T-cell (primary cell): Measurements from ENCODE around the gene MRPL47. TPM values are rescaled to one million over a fixed set of nuclear protein-coding genes. Genes with fewer than 3 reads are reported as not detected.
"Not testable (repeated sequence)": the region's sequence is repeated elsewhere in the genome, so short reads cannot be mapped to it uniquely, and the experiment has no call there.

ENCODE experiments used
- ATAC-seq, 4 experiments: fragments of 200-7000 bp in 3 of 4; fragments of 150-1000 bp in 1 of 4; cut with Tn5 transposase; replicated peaks in 1 of 4; 1 replicate in 3 of 4; 2 replicates in 1 of 4; pipeline ENCODE4 v1.10.0; 2021; ENCODE audit warnings: moderate library complexity in 3 of 4, mild to moderate bottlenecking in 2 of 4, moderate number of reproducible peaks in 1 of 4
- CTCF ChIA-PET, 2 donors: fragments of 300-600 bp; sonication (Branson Sonifier 250); formaldehyde crosslinking; loops; one replicate each; lab custom pipeline; 2022; ENCODE audit warnings: antibody characterized with exemption in 2 of 2; lab: Charles Lee
- POLR2A ChIA-PET, 2 donors: fragments of 300-600 bp; sonication (Branson Sonifier 250); formaldehyde crosslinking; loops; one replicate each; lab custom pipeline; 2022; ENCODE audit warnings: antibody characterized with exemption in 2 of 2; lab: Charles Lee
- DNase-seq, 35 experiments: peaks; one replicate each; pipeline versions ENCODE4 v3.0.0 to v3.0.0-alpha.2; 2013 to 2023
- H3K27ac ChIP-seq: one replicate; pipeline ENCODE4 v1.5.1; 2013; ENCODE audit warnings: low read length
- H3K27me3 ChIP-seq, 2 experiments: replicated peaks in 1 of 2; 1 replicate in 1 of 2; 2 replicates in 1 of 2; pipeline versions ENCODE4 v1.6.1 to v1.7.0; 2013; ENCODE audit warnings: low read length in 1 of 2, mixed read lengths in 1 of 2; ENCODE audit not compliant: control insufficient read depth in 2 of 2, insufficient read depth in 2 of 2; ENCODE audit errors: extremely low read depth in 1 of 2
- H3K36me3 ChIP-seq, 2 donors: 1 replicate in 1 of 2; 2 replicates in 1 of 2; pipeline versions ENCODE4 v1.6.1 to v1.7.0; 2013; ENCODE audit warnings: low read length in 1 of 2; ENCODE audit not compliant: control insufficient read depth in 2 of 2, insufficient read depth in 1 of 2; ENCODE audit errors: extremely low read depth in 1 of 2
- H3K4me1 ChIP-seq, 2 experiments: 1 replicate in 1 of 2; 2 replicates in 1 of 2; pipeline versions ENCODE4 v1.6.1 to v1.7.0; 2013; ENCODE audit warnings: low read length in 2 of 2, mixed read lengths in 1 of 2; ENCODE audit not compliant: insufficient read depth in 2 of 2, control insufficient read depth in 1 of 2; ENCODE audit errors: extremely low read depth in 1 of 2
- H3K4me3 ChIP-seq, 2 donors: 1 replicate in 1 of 2; 2 replicates in 1 of 2; pipeline versions ENCODE4 v1.5.1 to v1.7.0; 2013; ENCODE audit warnings: mild to moderate bottlenecking in 2 of 2, low read length in 1 of 2, moderate library complexity in 1 of 2; ENCODE audit not compliant: control insufficient read depth in 1 of 2; ENCODE audit errors: extremely low read depth in 1 of 2
- H3K9me3 ChIP-seq: 2 replicates; pipeline ENCODE4 v1.7.0; 2013
- H3K27ac Mint-ChIP-seq, 2 donors: one replicate each; pipeline ENCODE4 v1.8.0; 2020 to 2021; ENCODE audit warnings: mild to moderate bottlenecking in 2 of 2, mixed read lengths in 2 of 2
- H3K27me3 Mint-ChIP-seq, 2 donors: one replicate each; pipeline ENCODE4 v1.8.0; 2021 to 2022; ENCODE audit warnings: mixed read lengths in 2 of 2
- H3K36me3 Mint-ChIP-seq: one replicate; pipeline ENCODE4 v1.8.0; 2021; ENCODE audit warnings: mixed read lengths
- H3K4me1 Mint-ChIP-seq, 3 donors: one replicate each; pipeline ENCODE4 v1.8.0; 2020 to 2022; ENCODE audit warnings: mixed read lengths in 3 of 3, mild to moderate bottlenecking in 1 of 3
- H3K4me3 Mint-ChIP-seq, 3 donors: one replicate each; pipeline ENCODE4 v1.8.0; 2020 to 2022; ENCODE audit warnings: mild to moderate bottlenecking in 3 of 3, mixed read lengths in 3 of 3, moderate library complexity in 3 of 3
- H3K9me3 Mint-ChIP-seq, 3 donors: one replicate each; pipeline ENCODE4 v1.8.0; 2020 to 2022; ENCODE audit warnings: mixed read lengths in 3 of 3
- WGBS: methylation state at CpG from one replicate; pipeline ENCODE4 v1.1.5; 2013; ENCODE audit warnings: missing lambda C conversion rate; ENCODE audit not compliant: insufficient coverage; 5-methylcytosine and 5-hydroxymethylcytosine counted together
- total RNA-seq, 35 experiments: library from RNA in 6 of 35; stranded (reverse) in 6 of 35; fragments of 120-200 nt in 1 of 35; gene quantifications; one replicate each; pipeline versions ENCODE4 v1.2.1 to v1.2.4 and lab custom pipeline; 2013 to 2026

The MRPL47 gene
- total RNA-seq, 5 donors from 2014 or later (not counting 1 experiment from before 2014, with no cell fraction given): 16.2 to 22.7 (median 19.7) TPM

DNA sequence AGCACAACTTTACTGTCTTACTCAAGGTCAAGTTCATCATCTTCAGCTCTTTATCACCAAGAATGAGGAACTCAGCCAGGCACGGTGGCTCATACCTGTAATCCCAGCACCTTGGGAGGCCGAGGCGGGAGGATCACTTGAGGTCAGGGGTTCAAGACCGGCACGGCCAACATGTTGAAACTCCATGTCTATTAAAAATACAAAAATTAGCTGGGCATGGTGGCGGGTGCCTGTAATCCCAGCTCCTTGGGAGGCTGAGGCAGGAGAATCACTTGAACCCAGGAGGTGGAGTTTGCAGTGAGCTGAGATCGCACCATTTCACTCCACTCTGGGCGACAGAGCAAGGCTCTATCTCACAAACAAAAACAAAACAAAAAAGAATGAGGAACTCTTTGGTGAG lies 39.4 kb upstream of the MRPL47 start:
- H3K27ac Mint-ChIP-seq, H3K9me3 ChIP-seq, ATAC-seq, H3K27ac ChIP-seq, CTCF ChIA-PET, H3K36me3 Mint-ChIP-seq, H3K4me1 ChIP-seq, H3K9me3 Mint-ChIP-seq, H3K27me3 ChIP-seq, H3K4me3 ChIP-seq, H3K27me3 Mint-ChIP-seq, H3K4me1 Mint-ChIP-seq, H3K36me3 ChIP-seq, POLR2A ChIA-PET, DNase-seq, H3K4me3 Mint-ChIP-seq: not testable (repeated sequence)
- WGBS: 93% methylated on average over 5 of the region's 8 CpGs

GRCh38 chr3:179642871-179643270 lies 38.4 kb upstream of the MRPL47 start:
- Histone ChIP-seq H3K4me3 (no peak overlapping the region), H3K27me3 (peaks cover 0 to 7% of the 10 kb centered on the region in 2 experiments), H3K27ac (no peak overlapping the region), H3K9me3 (no peaks in the 10 kb centered on the region), H3K36me3 (no peaks in the 10 kb centered on the region), H3K4me1 (no peaks in the 10 kb centered on the region)
- no peaks in the 10 kb centered on the region for H3K4me1 Mint-ChIP-seq
- ChIA-PET CTCF (interaction anchor here in 1 of 2 donors (0.6 kb wide), 1 partner anchor 78 kb away, joined by 4 read pairs; no protein-coding TSS in a partner anchor), POLR2A (no interaction called here)
- no peak for ATAC-seq
- H3K9me3 Mint-ChIP-seq: no peaks in the 10 kb centered on the region
- 86% methylated on average over 2 of the region's 3 CpGs for WGBS
- no peak overlapping the region for H3K27ac Mint-ChIP-seq
- H3K27me3 Mint-ChIP-seq: no peaks in the 10 kb centered on the region
- peaks cover 3% of the 10 kb centered on the region for H3K36me3 Mint-ChIP-seq
- no peak overlapping the region for H3K4me3 Mint-ChIP-seq
- DNase-seq: no peak

DNA sequence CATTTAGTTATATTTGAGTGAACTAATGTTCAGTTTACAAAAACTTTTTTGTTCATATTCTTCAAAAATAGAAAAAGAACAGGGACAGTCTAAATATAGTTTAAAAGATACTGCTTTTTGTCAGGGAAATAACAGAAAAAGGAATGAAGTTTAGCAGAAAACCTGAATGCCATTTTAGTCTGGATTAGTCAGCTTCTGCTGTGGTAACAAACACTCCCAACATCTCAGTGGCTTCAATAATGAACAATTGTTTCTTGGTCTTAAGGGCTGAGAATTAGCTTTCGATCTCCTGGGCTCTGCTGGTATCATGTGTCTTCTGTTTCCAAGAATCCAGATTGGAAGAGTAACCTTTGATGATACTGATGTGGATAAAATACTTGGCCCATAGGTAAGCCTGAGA lies 36.0 kb upstream of the MRPL47 start:
- H3K27me3 Mint-ChIP-seq: no peaks in the 10 kb centered on the region
- no peaks in the 10 kb centered on the region for H3K36me3 ChIP-seq
- H3K9me3 ChIP-seq: no peaks in the 10 kb centered on the region
- H3K27ac ChIP-seq: no peak overlapping the region
- peaks cover 3% of the 10 kb centered on the region for H3K36me3 Mint-ChIP-seq
- H3K9me3 Mint-ChIP-seq: no peaks in the 10 kb centered on the region
- POLR2A ChIA-PET: no interaction called here
- H3K4me3 Mint-ChIP-seq: no peak overlapping the region
- no peak overlapping the region for H3K27ac Mint-ChIP-seq
- no peaks in the 10 kb centered on the region for H3K4me1 ChIP-seq
- H3K4me1 Mint-ChIP-seq: no peaks in the 10 kb centered on the region
- CTCF ChIA-PET: no interaction called here
- H3K27me3 ChIP-seq: peaks cover 0 to 7% of the 10 kb centered on the region in 2 experiments
- WGBS: no CpG with 5 or more reads among the region's 1 CpG
- DNase-seq (no peak), ATAC-seq (no peak)
- no peak overlapping the region for H3K4me3 ChIP-seq

- Histone ChIP-seq H3K4me1 (no peaks in the 10 kb centered on the region), H3K36me3 (no peaks in the 10 kb centered on the region), H3K27me3 (no peaks in the 10 kb centered on the region), H3K4me3 (no peak overlapping the region), H3K27ac (no peak overlapping the region), H3K9me3 (no peaks in the 10 kb centered on the region)
- DNase-seq: no peak
- no peaks in the 10 kb centered on the region for H3K4me1 Mint-ChIP-seq
- no peak overlapping the region for H3K4me3 Mint-ChIP-seq
- H3K36me3 Mint-ChIP-seq: peaks cover 8% of the 10 kb centered on the region
- 83% methylated on average over 1 of the region's 3 CpGs for WGBS
- CTCF ChIA-PET: interaction anchor here in 1 of 2 donors (0.7 kb wide), 1 partner anchor 282 kb away, joined by 4 read pairs; no protein-coding TSS in a partner anchor
- no peak overlapping the region for H3K27ac Mint-ChIP-seq
- no peaks in the 10 kb centered on the region for H3K27me3 Mint-ChIP-seq
- POLR2A ChIA-PET: interaction anchor here in 1 of 2 donors (0.7 kb wide), 1 partner anchor 35 kb away, joined by 3 read pairs; no protein-coding TSS in a partner anchor
- H3K9me3 Mint-ChIP-seq: no peaks in the 10 kb centered on the region
- ATAC-seq: no peak
Measured at GRCh38 chr3:179630753-179631451, 26.5 kb upstream of the MRPL47 start.

- Mint-ChIP-seq H3K27me3 (no peaks in the 10 kb centered on the region), H3K36me3 (peaks cover 52% of the 10 kb centered on the region), H3K27ac (no peak overlapping the region), H3K4me3 (no peak overlapping the region), H3K4me1 (no peaks in the 10 kb centered on the region), H3K9me3 (no peaks in the 10 kb centered on the region)
- 100% methylated on average over 1 of the region's 3 CpGs for WGBS
- Histone ChIP-seq H3K4me3 (no peak overlapping the region), H3K27ac (no peak overlapping the region), H3K4me1 (no peaks in the 10 kb centered on the region), H3K27me3 (no peaks in the 10 kb centered on the region), H3K9me3 (no peaks in the 10 kb centered on the region), H3K36me3 (peaks cover 9 to 31% of the 10 kb centered on the region in 2 donors)
- ChIA-PET CTCF (no interaction called here), POLR2A (interaction anchor here in 1 of 2 donors (0.6 kb wide), 1 partner anchor 12 kb away, joined by 3 read pairs; no protein-coding TSS in a partner anchor)
- ATAC-seq (no peak), DNase-seq (no peak)
Measured at GRCh38 chr3:179624451-179624850, 20.0 kb upstream of the MRPL47 start.

GRCh38 chr3:179622023-179622422 lies 17.6 kb upstream of the MRPL47 start:
- ATAC-seq (no peak), DNase-seq (no peak)
- ChIA-PET CTCF (interaction anchor here in 1 of 2 donors (0.6 kb wide), 1 partner anchor 252 kb away, joined by 5 read pairs; no protein-coding TSS in a partner anchor), POLR2A (interaction anchor here in 1 of 2 donors (0.7 kb wide), 1 partner anchor 56 kb away, joined by 3 read pairs; no protein-coding TSS in a partner anchor)
- Mint-ChIP-seq H3K4me1 (no peaks in the 10 kb centered on the region), H3K9me3 (no peaks in the 10 kb centered on the region), H3K36me3 (peaks cover 59% of the 10 kb centered on the region), H3K27me3 (no peaks in the 10 kb centered on the region), H3K27ac (no peak overlapping the region), H3K4me3 (no peak overlapping the region)
- no peaks in the 10 kb centered on the region for H3K4me1 ChIP-seq
- H3K4me3 ChIP-seq: no peak overlapping the region
- no peaks in the 10 kb centered on the region for H3K9me3 ChIP-seq
- no peak overlapping the region for H3K27ac ChIP-seq
- 82% methylated on average over 2 of the region's 2 CpGs for WGBS
- no peaks in the 10 kb centered on the region for H3K27me3 ChIP-seq
- H3K36me3 ChIP-seq: peaks cover 9 to 51% of the 10 kb centered on the region in 2 donors
